ENCODE measurements around the gene PNMA5. TPM values are rescaled to one million over a fixed set of nuclear protein-coding genes. Genes with fewer than 3 reads are reported as not detected.
"Not testable (repeated sequence)": the region's sequence is repeated elsewhere in the genome, so short reads cannot be mapped to it uniquely, and the experiment has no call there.

PNMA5 gene
- total RNA-seq, 1 donor from 2014 or later, result not detected

DNA sequence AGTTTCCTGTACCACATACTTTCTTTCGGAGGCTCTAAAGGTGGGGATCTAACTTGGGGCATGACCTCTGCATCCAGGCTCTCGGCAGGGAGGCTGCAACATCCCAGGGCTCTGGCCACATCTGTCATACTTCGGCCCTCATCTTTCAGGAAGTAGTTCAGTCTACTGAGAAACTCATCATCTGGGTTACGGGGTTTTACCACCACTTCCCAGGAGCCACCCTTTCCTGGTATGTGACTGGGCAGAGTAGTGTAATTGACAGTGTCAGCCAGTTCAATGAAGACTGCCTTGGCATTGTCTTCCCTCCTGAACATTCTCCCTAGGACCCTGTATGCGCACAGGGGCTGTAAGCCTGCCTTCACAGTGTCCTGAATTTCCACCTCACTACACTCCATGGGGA, 2.8 kb downstream of the PNMA5 start:
- H3K4me3 ChIP-seq, result no peak overlapping the region
- H3K9me3 ChIP-seq, result no peaks in the 10 kb centered on the region
- TF ChIP-seq, protein P1, sequence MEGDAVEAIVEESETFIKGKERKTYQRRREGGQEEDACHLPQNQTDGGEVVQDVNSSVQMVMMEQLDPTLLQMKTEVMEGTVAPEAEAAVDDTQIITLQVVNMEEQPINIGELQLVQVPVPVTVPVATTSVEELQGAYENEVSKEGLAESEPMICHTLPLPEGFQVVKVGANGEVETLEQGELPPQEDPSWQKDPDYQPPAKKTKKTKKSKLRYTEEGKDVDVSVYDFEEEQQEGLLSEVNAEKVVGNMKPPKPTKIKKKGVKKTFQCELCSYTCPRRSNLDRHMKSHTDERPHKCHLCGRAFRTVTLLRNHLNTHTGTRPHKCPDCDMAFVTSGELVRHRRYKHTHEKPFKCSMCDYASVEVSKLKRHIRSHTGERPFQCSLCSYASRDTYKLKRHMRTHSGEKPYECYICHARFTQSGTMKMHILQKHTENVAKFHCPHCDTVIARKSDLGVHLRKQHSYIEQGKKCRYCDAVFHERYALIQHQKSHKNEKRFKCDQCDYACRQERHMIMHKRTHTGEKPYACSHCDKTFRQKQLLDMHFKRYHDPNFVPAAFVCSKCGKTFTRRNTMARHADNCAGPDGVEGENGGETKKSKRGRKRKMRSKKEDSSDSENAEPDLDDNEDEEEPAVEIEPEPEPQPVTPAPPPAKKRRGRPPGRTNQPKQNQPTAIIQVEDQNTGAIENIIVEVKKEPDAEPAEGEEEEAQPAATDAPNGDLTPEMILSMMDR (IDR thresholded peaks at IDR 0.05), result no peak
- no peak overlapping the region for H3K27ac ChIP-seq
- H3K4me1 ChIP-seq, result no peaks in the 10 kb centered on the region
- no peaks in the 10 kb centered on the region for H3K36me3 ChIP-seq
- DNase-seq (no peak), ATAC-seq (no peak)
- no peaks in the 10 kb centered on the region for H3K27me3 ChIP-seq
- intact Hi-C loops (cut with DNase I), result no loop called here

DNA sequence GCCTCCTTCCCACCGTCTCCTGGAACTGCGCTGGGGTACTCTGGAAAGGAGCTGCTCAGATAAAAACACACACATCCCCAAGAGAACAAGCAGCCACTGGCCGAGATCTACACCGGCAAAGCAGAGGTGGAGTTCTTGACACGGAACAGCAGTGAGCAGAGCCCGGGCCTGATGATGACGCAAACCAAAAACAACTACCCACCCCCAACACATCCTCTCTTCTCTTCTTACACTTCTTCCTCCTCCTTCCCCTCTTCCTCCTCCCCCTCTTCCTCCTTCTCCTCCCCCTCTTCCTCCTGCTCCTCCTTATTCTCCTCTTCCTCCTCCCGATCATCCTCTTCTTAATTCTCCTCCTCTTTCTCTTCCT, 4.6 kb downstream of the PNMA5 start:
- no peaks in the 10 kb centered on the region for H3K36me3 ChIP-seq
- H3K9me3 ChIP-seq, result no peaks in the 10 kb centered on the region
- intact Hi-C loops (cut with DNase I), result no loop called here
- TF ChIP-seq, protein P1 (IDR thresholded peaks at IDR 0.05), result no peak
- no peaks in the 10 kb centered on the region for H3K27me3 ChIP-seq
- H3K4me3 ChIP-seq, result no peak overlapping the region
- no peaks in the 10 kb centered on the region for H3K4me1 ChIP-seq
- ATAC-seq (no peak), DNase-seq (no peak)
- H3K27ac ChIP-seq, result no peak overlapping the region

DNA sequence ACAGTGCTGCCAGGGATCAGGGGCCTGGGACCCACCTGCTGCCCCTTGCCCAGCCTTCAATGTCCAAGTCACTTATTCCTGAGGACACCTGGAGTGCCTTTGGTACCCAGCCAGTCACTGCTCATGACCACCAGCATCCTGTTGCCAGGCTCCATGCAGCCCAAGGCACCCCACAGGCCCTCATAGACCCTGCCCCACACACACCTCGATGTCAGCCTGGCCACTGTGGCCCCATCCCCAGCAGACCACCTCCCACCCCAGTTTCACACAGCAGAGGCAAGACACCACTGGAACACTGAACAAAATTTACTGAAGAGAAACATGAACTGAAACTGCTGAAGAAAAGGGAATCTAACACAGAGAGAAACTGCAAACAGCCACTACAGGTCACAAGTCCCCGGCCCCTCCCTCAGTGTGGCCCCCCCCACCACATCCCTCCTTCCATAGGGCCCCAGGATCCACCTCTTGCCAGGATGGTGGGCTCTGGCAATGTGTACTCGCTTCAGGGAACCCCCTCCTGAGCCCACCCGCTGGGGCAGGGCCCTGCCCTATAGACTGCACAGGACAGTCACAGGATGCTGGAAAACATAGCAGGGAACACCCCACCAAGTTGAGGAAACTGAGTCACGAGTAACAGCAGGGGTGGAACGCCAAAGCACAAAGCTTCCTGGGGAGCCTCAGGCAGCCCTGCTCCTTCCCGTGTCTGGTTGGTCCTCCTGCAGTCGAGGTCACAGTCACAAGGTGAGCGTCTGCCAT, 5.2 kb downstream of the PNMA5 start:
- Histone ChIP-seq H3K4me3 (no peak overlapping the region), H3K4me1 (no peaks in the 10 kb centered on the region), H3K27me3 (no peaks in the 10 kb centered on the region), H3K9me3 (no peaks in the 10 kb centered on the region), H3K36me3 (no peaks in the 10 kb centered on the region), H3K27ac (no peak overlapping the region)
- intact Hi-C loops (cut with DNase I), result no loop called here
- DNase-seq (no peak), ATAC-seq (no peak)
- TF ChIP-seq, protein P1 (IDR thresholded peaks at IDR 0.05), result no peak

DNA sequence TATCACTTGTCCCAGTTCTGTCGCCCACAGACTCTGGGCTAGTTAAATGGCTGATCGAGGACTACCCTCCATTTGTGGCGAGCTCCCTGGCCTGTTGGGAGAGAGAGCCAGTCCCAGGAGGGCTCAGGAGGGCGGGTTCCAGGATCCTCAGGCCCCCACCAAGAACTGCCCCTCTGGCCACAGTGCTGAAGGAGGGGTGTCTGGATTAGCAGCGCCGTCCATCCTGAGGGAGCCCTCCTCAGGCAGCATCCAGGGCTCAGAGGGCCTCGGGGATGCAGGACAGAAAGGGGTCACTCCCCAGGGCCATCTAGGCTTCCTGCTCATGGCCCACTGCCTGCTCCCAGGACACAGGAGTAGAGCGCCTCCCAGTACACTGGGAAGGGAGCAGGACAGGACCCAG, 6.1 kb downstream of the PNMA5 start:
- no peaks in the 10 kb centered on the region for H3K9me3 ChIP-seq
- no peak overlapping the region for H3K4me3 ChIP-seq
- TF ChIP-seq, protein P1 (IDR thresholded peaks at IDR 0.05), result no peak
- H3K27me3 ChIP-seq, result no peaks in the 10 kb centered on the region
- intact Hi-C loops (cut with DNase I), result no loop called here
- H3K36me3 ChIP-seq, result no peaks in the 10 kb centered on the region
- no peak overlapping the region for H3K27ac ChIP-seq
- ATAC-seq (no peak), DNase-seq (no peak)
- no peaks in the 10 kb centered on the region for H3K4me1 ChIP-seq

DNA sequence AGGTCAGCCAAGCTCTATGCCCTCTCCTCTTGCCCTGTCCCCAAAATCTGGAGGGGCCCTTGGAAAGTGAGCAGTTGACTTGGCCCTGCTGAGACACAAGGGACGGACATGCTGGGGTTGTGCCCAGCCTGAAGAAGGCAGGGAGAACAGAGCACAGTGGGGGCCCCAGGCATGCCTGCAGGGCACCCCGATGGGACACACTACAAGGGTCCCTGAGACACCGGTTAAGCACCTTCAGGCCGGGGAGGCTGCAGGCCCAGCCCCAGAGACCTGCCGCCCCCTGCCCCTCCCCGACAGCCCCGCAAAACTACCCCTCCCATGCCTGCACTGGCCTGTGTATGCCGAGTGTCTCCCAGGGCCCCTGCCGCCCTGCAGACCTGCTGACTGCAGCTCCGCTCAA, 6.8 kb downstream of the PNMA5 start:
- H3K4me3 ChIP-seq; H3K27me3 ChIP-seq; H3K9me3 ChIP-seq; H3K4me1 ChIP-seq; H3K27ac ChIP-seq; intact Hi-C loops (cut with DNase I); ATAC-seq; DNase-seq; H3K36me3 ChIP-seq: not testable (repeated sequence)

DNA sequence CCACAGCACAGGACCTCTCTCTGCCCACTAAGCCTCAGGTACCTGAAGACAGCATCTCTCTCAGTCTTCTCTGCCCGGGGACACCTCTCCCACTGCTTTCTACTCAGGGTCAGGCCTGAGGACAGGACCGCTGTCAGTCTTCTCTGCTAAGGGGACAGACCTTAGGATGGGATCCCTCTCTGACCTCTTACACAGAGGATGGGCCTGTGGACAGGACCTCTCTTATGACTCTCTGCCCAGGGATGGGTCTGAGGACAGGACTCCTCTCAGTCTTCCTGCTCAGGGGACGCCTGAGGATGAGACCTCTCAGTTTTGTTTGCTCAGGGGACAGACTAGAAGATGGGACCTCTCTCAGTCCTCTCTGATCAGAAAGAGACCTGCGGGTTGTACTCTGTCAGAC, 8.5 kb downstream of the PNMA5 start:
- H3K27ac ChIP-seq; H3K4me1 ChIP-seq; ATAC-seq; H3K9me3 ChIP-seq; H3K27me3 ChIP-seq; intact Hi-C loops (cut with DNase I); H3K4me3 ChIP-seq; DNase-seq; H3K36me3 ChIP-seq: not testable (repeated sequence)

DNA sequence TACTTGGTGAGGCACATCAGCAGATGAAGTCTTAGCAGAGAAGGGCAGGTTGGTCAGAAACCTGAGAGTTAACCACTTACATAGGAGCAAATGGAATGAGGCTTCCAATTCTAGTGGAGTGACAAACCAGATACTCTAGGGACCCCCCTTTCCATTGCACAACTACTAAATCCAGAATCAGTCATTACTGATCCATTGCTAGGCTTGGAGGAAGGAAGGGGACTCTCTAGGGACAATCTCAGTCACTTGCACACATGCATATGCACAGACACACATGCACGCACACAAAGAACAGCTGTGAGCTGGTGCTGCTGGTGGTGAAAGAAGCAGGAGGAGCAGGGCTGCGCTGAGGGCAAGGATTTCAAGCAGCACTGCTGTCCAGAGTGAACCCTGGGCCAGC, 25.7 kb downstream of the PNMA5 start:
- H3K4me3 ChIP-seq, result no peak overlapping the region
- H3K27me3 ChIP-seq, result no peaks in the 10 kb centered on the region
- H3K27ac ChIP-seq, result no peak overlapping the region
- no peak for DNase-seq
- no peak for ATAC-seq
- no peaks in the 10 kb centered on the region for H3K4me1 ChIP-seq
- TF ChIP-seq, protein P1 (IDR thresholded peaks at IDR 0.05), result no peak
- H3K9me3 ChIP-seq, result no peaks in the 10 kb centered on the region
- intact Hi-C loops (cut with DNase I), result no loop called here
- no peaks in the 10 kb centered on the region for H3K36me3 ChIP-seq
